ENCODE data around the gene POPDC2.

Gene POPDC2

DNA sequence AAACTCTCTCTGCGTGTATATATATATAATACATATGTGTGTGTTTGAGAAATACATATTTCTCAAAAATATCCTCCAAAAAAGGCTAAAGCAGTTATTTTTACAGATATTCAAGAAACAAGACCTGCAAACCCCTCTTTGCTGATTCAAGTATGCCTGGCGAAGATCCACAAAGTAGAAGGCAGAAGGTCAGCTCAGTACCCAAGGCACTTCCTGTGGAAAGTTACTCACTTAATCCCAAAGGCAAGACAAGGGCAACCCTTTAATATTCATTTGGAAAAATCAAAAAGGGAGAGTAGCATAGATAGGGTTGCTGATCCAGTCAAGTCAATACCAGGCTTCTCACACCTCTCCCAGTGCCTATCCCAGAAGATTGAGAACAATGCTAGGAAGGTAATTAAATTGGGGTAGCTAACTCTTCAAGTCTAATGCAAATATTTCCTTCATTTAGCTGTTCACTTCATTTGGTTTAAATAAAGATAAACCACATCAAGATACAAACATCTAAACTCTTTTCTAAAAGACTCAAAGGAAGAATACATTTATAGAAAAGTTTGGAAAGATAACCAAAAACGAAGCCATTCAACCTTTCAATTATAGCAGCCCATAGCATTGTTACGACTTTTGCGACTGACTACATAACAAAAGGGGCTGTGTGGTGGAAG lies 9.6 kb upstream of the POPDC2 start:
- no peak for DNase-seq

GRCh38 chr3:119665954-119666559 lies 5.7 kb upstream of the POPDC2 start:
- no peak for DNase-seq

DNA sequence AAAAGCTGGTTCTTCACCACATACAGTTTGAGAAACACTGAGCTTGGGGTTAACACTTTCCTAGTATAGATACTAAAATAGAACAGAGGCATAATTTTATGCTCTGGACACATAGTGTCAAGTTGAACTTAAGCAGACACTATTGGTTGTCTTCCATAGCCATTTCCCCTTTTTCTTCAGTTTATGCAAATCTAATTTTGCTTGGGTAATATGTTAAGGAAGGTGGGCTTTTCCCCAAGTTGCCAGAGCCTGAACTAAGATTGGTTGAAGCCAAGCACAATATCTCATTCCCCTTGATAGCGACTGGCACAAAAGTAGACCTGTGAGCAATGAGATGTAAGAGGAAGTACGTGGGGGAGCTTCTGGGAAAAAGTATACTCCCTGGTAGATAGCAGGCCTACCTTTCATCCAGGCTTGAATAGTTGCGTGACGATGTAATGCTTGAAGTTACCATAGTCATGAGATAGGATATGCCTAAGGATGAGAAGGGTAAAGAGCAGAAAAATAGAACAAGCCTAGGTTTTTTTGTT lies 4.5 kb upstream of the POPDC2 start:
- no peak for DNase-seq

DNA sequence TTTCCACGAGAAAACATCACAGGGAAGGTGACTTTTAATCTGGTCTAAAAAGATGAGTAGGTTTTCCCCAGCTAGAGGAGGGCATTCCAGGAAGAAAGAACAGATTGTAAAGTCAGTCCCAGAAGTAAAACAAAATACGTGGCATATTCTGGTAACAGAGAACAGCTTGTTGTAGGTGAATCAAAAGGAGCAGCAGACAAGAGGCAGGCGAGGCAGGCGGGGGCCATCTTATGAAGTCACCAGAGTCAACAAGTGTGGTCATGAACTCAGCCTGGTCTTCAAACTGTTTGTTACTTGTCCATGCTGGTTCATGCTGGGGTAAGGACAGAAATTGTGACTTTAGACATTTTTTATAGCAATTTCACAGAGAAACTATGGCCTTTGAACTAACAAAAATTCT lies 4.0 kb upstream of the POPDC2 start:
- DNase-seq = no peak

GRCh38 chr3:119663885-119664284 lies 3.5 kb upstream of the POPDC2 start:
- DNase-seq = no peak

DNA sequence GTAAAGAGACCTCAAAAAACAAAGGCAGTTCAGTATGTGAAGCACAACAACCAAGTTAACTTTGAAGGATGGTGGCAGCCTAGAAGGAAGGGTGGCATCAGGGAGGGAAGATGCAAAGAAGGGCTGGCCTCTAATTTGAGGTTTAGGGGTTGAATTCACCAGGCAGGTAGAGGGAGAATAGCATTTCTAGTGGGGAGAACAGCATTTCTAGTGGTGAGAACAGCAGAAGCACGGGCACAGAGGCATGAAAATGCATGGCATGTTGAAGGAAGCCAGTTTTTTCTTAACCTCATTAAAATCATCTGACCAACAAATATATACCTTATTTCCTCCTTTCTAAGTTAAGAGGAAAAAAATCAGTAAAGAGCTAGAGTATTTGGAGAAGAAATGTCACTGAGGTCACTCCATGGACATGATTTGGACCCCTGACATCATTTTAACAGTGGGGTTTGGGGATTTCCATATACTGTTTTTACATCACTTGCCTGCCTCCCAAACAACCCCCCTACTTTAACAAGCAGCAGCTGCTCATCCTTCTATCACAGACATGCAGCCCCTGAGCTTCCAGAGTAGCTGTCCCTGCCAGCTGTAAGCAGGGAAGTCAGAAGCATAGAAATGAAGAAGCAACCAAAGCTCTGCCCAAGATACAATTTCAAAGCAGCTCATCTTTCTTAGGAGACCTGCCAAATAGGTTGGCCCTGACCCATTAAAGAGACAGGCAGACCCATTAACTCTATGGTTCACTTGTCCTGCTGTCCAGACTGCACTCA lies 2.4 kb upstream of the POPDC2 start:
- no peak for DNase-seq

GRCh38 chr3:119659606-119660291 lies 640 bp downstream of the POPDC2 start:
- no peak for DNase-seq

GRCh38 chr3:119658994-119659393 lies 1.4 kb downstream of the POPDC2 start:
- no peak for DNase-seq

DNA sequence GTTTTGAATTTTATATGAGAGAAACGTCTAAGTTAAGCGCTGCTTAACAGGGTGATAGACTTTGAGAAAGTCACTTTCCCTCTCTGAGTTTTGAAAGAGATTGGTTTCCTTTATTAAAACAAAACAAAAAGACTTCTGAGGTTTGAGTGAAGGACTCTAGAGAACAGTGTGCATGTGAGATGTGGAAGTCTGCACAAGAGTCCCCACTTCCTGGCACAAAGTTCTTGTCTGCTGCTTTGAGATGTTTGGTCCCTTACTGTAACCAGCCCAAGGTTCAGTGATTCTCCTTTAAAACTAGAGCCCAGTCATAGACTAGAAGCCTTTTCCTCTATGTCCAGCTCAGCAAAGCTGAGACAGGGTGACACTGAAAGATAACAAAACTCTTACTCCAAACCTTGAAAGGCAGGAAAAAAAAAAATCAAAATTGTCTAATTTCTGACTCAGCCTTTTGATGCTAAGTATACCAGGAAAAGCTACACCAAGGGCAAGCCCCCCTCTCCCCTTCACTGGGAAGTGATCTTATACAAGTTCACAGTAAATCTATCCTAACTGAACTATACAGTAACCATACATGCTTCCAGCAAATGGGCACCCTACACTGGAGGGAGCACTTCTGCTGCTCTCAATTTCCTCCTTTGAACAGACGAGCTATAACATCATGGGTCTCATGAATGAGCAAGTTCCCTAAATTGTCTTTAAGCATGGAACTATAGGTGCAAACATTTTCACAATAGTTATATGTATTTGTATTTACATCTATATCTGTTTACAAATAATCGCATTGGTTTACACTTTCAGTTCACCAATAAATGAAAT lies 2.3 kb downstream of the POPDC2 start:
- no peak for DNase-seq

GRCh38 chr3:119653876-119654275 lies 6.5 kb downstream of the POPDC2 start:
- DNase-seq = no peak

GRCh38 chr3:119652306-119653033 lies 7.9 kb downstream of the POPDC2 start:
- DNase-seq = no peak

DNA sequence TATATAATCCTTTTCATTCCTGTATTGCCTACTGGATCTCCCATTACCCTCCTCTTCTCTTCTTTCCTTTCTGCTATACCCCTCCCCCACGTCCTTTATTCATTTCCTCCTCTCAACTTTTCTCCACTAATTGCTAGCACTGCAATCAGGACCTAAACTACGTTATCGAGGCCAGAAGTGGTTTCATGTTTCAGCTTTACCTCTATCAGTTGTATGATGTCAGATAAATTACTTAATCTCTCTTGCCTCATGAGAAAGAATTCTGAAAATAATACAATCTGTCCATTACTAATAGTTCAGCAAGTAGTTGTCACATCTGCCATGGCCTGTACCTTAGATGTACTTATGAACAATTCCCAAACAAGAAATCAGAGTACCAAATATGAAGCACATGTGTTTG lies 10.6 kb downstream of the POPDC2 start:
- DNase-seq = peak; percentile 18

DNA sequence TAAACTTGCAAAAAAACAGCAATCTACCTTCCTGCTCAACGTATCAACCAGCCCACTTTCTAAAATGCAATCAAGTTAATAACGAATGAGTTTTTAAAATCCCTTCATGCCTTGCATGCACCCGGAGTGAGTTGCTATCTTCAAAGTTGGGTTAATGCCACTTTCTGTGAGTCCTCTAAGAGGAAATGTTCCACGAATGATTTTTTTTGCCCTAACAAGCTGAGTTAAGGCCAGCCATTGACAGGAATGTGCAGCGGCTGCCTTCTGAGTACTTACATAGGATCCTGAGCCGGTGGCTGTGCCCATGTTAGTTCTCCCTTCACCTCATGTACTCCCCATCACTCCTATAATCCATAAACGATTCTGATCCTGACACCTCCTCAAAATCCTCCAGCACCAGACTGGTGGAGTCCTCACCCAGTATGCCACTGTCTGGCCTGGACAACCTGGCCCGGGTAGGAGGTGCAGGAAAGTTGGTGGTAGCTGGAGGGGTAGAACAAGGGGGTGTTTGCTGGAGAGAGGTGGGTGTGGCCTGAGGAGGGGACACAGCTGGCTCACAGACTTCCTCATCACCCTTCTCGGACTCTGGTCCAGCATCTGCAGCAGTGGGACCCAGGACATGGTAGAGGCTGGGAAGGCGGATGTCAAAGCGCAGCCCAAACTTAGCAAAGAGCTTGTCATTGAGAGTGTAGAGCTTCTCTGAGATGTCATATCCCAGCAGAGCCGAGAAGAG lies 12.4 kb downstream of the POPDC2 start:
- DNase-seq = no peak

- no peak for DNase-seq
Measured at GRCh38 chr3:119647171-119647570, 13.2 kb downstream of the POPDC2 start.

GRCh38 chr3:119645813-119646212 lies 14.6 kb downstream of the POPDC2 start:
- DNase-seq = no peak

- DNase-seq = no peak
Measured at GRCh38 chr3:119644481-119644880, 15.9 kb downstream of the POPDC2 start.

DNA sequence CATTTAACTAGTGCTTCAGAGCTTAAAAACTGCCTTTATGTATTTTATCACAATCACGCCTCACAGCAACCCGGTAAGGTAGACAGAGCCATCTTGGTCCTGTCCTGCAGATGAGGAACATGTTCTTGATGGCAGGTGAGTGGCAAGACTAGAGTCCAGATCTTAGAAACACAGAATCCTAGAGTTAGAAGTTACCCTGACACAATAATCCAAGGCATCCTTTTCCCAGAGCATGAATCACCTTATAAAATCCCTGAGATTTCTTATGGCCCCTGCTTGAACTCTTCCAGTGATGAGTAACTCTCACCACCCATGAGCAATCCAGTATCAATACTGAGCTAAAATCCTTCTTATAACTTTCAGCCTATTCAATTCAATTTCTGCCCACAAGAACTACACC lies 16.9 kb downstream of the POPDC2 start:
- DNase-seq = no peak

DNA sequence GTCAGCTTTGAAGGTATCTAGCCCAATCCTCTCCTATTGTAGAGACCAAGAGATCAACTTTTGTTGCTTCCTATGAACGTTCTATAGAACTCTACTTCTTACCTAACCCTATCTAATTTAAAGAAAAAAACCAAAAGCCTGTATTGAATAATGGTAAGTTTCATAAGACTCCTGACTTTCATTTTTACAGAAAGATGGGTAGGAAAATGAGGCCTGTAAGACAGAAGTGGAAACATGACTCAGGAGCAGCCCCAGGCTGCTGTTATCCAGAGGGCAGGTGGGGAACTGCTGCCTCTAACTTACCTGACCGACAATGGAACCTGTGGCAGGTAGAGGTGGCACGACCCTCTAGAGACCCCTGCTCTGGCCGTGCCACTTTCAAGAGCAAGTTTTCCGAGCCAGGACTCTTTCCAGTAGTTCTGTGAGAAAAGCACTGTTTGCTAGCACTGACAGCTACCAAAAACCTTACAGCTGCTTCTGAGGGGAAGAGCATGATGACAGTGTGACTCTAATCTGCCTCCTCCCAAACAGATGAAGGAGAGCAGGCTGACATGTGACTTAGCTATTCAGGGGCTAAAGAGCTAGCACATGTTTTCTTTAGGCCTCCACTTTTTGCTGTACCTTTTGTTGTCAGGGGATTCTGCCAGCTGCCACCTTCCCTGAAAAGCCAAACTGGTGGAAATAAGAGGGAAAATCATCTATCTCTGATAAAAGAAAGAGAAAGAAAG lies 17.5 kb downstream of the POPDC2 start:
- DNase-seq = peak; percentile 8

- DNase-seq = no peak
Measured at GRCh38 chr3:119641416-119641815, 19.0 kb downstream of the POPDC2 start.
